Stimulated activated CD8-positive, alpha-beta memory T cell treated with anti-CD3 and anti-CD28 coated beads, Interleukin-15, amount 100 ng/mL, for 48 hours (primary cell): ENCODE data around the gene BTG1.
"Not testable (repeated sequence)": the region's sequence is repeated elsewhere in the genome, so short reads cannot be mapped to it uniquely, and the experiment has no call there.

Experiments
- DNase-seq, 2 donors: peaks; one replicate each; pipeline ENCODE4 v3.0.0-alpha.2; 2020; ENCODE audit warnings: low read depth in 2 of 2

Gene BTG1

DNA sequence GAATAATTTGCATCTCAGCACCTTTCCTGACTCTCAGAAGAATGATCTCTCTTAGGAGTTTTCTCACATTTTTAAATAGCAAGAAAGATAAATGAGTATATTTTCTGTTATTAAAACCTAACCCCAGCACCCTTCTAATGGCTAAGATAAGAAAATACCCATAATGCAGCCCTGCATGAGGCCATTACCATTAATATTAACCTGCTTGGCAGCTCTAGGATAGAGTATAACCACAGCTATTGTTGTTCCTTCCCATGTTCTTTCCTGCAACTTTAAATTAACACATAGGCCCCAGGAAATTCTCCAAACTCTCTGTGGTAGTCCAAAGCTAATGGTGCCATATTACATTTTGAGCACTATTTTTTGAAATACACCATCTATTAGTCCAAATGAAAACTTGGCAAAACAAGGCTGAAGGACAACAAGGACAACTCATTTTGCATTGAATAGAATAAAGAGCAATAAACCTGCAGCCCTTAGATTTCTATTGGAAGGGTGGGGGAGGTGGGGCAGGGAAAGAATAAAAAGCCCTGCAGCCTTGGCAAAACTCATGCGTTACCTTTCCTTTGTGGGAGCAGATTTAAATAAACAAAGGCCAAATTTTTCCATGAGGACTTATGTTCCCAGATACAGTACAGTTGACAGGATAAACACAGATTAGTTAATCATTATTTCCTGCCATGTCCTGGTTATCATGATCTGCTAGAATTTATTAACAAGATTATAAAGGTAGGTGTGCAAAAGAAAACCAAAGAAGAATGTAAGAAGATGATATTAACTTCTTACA is 46.9 kb downstream of the BTG1 start:
- no peak for DNase-seq

DNA sequence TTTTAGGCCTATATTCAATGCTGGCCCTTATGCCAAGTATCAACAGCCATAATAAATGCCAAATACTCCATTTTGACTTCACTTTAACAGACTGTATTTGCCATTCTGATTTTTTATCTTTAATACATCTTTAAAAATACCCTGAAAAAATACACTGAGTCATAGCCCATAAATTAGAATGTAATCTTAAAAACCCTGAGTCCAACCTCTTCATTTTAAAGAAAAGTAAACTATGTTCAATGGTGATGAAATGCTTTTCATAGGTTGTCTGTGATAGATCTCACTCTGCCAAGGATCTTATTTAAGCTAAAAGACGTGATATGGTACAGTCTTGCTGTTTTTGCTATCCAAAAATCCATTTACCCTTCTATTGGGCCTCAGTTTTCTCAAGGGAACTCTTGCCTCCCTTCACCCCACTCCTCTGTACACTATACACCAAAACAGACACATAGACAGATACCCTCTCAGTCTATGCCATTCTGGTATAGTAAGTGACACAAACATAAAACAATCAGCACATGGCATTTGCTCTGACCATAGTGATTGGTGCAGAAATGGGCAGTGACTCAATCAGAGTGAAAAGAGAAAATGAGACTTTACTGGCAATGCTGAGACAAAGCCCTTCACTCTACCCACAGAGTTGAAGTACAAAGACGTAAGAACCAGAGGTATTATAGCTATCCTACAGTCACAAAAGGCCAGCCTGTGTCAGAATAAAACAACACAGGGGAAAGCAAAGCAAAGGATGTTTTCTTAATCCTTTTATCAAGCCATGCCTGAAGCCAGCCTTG is 49.1 kb downstream of the BTG1 start:
- DNase-seq: no peak

DNA sequence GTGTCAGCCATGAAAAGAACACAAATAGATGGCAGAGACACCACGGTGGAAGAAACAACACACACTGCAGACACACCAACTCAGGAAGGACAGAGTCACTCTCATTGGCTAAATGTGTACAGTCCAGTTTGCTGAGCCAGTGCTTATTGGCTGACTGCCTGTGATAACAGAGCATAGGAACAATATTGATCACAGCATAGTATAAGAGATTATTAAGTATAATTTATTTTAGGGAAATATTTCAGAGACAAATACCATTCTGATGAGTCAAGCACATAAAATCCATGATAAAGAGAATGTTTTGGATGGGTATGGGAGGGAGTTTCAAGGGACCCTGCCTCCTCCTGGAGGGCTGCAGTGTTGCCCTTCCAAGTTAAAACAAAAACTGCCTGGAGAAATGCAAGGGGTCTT is 50.9 kb downstream of the BTG1 start:
- DNase-seq: no peak

DNA sequence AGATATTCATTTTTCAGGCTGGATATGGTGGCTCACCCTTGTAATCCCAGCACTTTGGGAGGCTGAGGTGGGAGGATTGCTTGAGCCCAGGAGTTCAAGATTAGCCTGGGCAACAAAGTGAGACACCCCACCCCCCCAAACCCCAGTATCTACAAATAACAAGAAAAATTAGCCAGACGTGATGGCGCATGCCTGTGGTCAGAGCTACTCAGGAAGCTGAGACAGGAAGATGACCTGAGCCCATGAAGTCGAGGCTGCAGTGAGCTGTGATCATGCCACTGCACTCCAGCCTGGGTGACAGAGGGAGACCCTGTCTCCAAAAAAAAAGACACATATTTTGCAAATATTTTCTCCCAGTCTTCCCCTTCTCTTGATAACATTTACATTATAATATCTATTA is 51.3 kb downstream of the BTG1 start:
- DNase-seq: not testable (repeated sequence)
